Measurements from ENCODE around the gene MALAT1.
A peak's percentile ranks its signal among the peaks of the same experiment; 100 is the strongest.
"Not testable (repeated sequence)": the region's sequence is repeated elsewhere in the genome, so short reads cannot be mapped to it uniquely, and the experiment has no call there.

MALAT1 gene

DNA sequence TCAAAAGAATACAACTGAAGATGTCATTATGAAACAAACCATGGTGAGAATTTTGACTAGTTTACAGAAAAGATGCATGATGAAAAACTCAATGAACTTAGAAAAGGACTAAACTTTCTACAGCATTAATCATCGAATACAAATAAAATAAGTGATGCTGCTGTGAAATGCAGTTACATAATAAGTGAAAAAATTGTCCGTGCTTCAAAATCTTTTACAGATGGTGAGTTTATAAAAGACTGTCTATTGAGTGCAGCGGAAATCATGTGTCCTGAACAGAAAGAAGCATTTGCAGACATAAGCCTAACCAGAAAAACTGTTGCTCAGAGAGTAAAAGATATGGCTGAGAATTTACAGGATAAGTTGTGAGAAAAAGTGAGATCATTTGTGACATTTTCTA lies 42.4 kb upstream of the MALAT1 start:
- TF ChIP-seq SP1 (IDR thresholded peaks at IDR 0.05), result no peak
- no peak for TF ChIP-seq ARNT (IDR thresholded peaks at IDR 0.05)
- no peak for TF ChIP-seq LEF1 (IDR thresholded peaks at IDR 0.05; ENCODE audit: borderline replicate concordance)
- CTCF ChIA-PET, result interaction anchor here (1.2 kb wide), 1 partner anchor 12 kb away, joined by 6 read pairs; no protein-coding TSS in a partner anchor
- POLR2A ChIA-PET, result no interaction called here
- DNase-seq (ENCODE audit: extremely low spot score), result no peak

DNA sequence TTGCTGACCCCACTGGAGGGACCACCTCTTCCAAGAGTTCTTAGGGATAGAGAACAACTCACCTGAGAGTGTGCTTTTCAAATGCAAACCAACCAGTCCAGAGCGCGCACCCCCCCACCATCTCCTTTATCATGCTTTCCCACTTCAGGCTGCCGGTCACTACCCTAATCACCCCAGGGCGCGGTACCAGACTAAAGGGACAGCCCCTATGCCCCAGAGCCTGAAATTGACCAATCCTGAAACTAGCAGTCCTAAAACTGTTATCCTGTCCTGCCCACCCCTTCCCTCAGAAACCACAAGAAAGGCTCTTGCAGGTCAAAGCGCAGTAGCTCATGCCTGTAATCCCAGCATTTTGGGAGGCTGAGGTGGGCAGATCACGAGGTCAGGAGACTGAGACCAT lies 39.3 kb upstream of the MALAT1 start:
- TF ChIP-seq ARNT (IDR thresholded peaks at IDR 0.05) (no peak), TARDBP (IDR thresholded peaks at IDR 0.05) (no peak), ZNF384 (IDR thresholded peaks at IDR 0.05) (no peak), FOXM1 (IDR thresholded peaks at IDR 0.05; ENCODE audit: borderline replicate concordance) (no peak), LEF1 (IDR thresholded peaks at IDR 0.05; ENCODE audit: borderline replicate concordance) (no peak), NFRKB (IDR thresholded peaks at IDR 0.05) (no peak), L3MBTL2 (conservative IDR thresholded peaks at IDR 0.05) (no peak), BHLHE40 (IDR thresholded peaks at IDR 0.05; ENCODE audit: borderline replicate concordance) (no peak), HDGF (IDR thresholded peaks at IDR 0.05; ENCODE audit: borderline replicate concordance) (no peak), FOXK2 (IDR thresholded peaks at IDR 0.05) (no peak), ELF4 (IDR thresholded peaks at IDR 0.05) (no peak), SP1 (IDR thresholded peaks at IDR 0.05) (no peak), FOXA1 (IDR thresholded peaks at IDR 0.05) (no peak), SUZ12 (IDR thresholded peaks at IDR 0.05) (no peak), CTBP1 (IDR thresholded peaks at IDR 0.05; ENCODE audit: borderline replicate concordance) (no peak)
- TF ChIP-seq, protein P1, sequence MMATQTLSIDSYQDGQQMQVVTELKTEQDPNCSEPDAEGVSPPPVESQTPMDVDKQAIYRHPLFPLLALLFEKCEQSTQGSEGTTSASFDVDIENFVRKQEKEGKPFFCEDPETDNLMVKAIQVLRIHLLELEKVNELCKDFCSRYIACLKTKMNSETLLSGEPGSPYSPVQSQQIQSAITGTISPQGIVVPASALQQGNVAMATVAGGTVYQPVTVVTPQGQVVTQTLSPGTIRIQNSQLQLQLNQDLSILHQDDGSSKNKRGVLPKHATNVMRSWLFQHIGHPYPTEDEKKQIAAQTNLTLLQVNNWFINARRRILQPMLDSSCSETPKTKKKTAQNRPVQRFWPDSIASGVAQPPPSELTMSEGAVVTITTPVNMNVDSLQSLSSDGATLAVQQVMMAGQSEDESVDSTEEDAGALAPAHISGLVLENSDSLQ (IDR thresholded peaks at IDR 0.05), result no peak
- no peak for DNase-seq (ENCODE audit: extremely low spot score)
- ChIA-PET CTCF (no interaction called here), POLR2A (interaction anchor here (0.7 to 3.2 kb wide), 8 partner anchors 14 to 43 kb away, joined by 3 to 11 read pairs (median 4); partner anchors contain the start of genes MALAT1 and NEAT1)

DNA sequence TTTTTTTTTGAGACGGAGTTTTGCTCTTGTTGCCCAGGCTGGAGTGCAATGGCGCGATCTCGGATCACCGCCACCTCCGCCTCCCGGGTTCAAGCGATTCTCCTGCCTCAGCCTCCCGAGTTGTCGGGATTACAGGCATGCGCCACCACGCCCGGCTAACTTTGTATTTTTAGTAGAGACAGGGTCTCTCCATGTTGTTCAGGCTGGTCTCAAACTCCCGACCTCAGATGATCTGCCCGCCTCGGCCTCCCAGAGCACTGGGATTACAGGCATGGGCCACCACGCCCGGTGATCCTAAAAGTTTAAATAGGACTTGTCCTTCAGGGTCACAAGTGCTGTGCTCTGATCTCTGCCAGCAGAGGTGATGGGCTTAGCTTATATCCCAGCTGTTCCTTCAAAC lies 33.4 kb upstream of the MALAT1 start:
- DNase-seq (ENCODE audit: extremely low spot score); CTCF ChIA-PET: not testable (repeated sequence)
- POLR2A ChIA-PET, result interaction anchor here (0.6 to 13.1 kb wide), 8 partner anchors 10 to 1633 kb away, joined by 4 to 248 read pairs (median 6); partner anchors contain the start of genes MALAT1 and NEAT1

DNA sequence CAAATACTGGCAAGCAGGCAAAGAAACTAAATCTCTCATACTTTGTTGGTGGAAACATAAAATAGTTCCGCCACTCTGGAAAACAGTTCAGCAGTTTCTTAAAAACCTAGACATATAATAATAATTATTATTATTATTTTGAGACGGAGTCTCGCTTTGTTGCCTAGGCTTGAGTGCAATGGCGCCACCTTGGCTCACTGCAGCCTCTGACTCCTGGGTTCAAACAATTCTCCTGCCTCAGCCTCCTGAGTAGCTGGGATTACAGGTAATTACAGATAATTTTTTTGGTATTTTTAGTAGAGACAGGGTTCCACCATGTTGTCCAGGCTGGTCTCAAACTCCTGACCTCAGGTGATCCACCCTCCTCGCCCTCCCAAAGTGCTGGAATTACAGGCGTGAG lies 31.5 kb upstream of the MALAT1 start:
- CTCF ChIA-PET, result interaction anchor here (0.8 to 1.5 kb wide), 2 partner anchors 25 to 51 kb away, joined by 7 read pairs; no protein-coding TSS in a partner anchor
- POLR2A ChIA-PET, result interaction anchor here (2.1 to 15.6 kb wide), 3 partner anchors 10 to 45 kb away, joined by 6 to 1783 read pairs (median 248); partner anchors contain the start of genes MALAT1 and NEAT1
- DNase-seq (ENCODE audit: extremely low spot score), result not testable (repeated sequence)

DNA sequence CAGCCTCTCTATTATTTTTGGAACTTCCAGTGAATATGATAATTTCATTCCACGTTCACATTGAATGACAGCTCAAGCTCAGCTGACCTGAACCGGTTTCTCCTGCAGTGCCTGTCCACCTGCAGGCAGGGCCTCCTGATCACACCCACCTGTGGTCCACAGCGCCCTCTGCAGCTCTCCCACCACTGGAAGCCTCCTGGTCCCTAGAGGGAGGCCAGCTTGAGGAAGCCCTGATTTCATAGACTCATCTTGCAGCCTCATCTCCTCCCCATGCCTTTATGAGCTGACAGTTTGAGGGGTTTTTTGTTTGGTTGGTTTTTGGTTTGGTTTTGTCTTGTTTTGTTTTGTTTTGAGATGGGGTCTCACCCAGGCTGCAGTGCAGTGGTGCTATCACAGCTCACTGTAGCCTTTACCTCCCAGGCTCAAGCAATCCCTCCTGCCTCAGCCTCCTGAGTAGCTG lies 29.9 kb upstream of the MALAT1 start:
- ChIA-PET POLR2A (interaction anchor here (0.8 to 15.6 kb wide), 8 partner anchors 9 to 102 kb away, joined by 3 to 1783 read pairs (median 4); partner anchors contain the start of genes MALAT1 and NEAT1), CTCF (interaction anchor here (0.6 to 4.8 kb wide), 16 partner anchors 11 to 102 kb away, joined by 3 to 40 read pairs (median 4); no protein-coding TSS in a partner anchor)
- DNase-seq (ENCODE audit: extremely low spot score), result peak; percentile 52
- no peak for TF ChIP-seq ARNT (IDR thresholded peaks at IDR 0.05)
- TF ChIP-seq FOXM1 (IDR thresholded peaks at IDR 0.05; ENCODE audit: borderline replicate concordance), result no peak
- TF ChIP-seq, protein P1 (IDR thresholded peaks at IDR 0.05), result peak; percentile 76
- no peak; the same call in 1 of the 2 replicates for TF ChIP-seq ZNF384 (IDR thresholded peaks at IDR 0.05)

DNA sequence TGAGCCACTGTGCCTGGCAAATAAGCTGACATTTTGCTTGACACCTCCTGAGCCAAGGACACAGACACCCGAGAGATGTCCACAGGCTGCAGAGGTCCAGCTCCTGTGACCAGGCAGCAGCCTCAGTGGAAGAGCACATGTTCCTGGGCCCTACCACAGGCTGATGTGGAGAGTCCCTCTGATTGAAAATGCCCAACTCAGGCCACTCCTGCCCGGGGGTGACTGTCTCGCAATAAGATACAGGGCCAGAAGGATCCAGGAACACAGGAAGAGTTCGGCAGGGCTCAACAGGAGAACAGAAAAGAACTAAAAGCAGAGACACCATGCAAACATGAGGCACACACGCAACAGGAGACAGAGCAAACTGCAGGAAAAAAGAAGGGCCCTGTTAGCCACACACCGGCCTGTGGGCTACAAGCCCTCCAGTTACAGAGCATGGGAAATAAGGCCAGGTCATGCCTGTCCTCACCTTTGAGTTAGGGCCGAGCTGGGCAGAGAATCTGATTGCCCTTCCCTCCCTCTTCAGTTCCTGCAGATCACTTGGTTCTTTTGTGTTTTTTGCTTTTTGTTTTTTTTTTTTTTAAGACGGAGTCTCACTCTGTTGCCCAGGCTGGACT lies 28.3 kb upstream of the MALAT1 start:
- ChIA-PET CTCF (interaction anchor here (0.5 to 4.8 kb wide), 13 partner anchors 9 to 195 kb away, joined by 3 to 40 read pairs (median 6); no protein-coding TSS in a partner anchor), POLR2A (interaction anchor here (0.8 to 15.6 kb wide), 6 partner anchors 25 to 96 kb away, joined by 3 to 1783 read pairs (median 10); partner anchors contain the start of genes MALAT1 and NEAT1)
- DNase-seq (ENCODE audit: extremely low spot score), result no peak
- TF ChIP-seq CTBP1 (IDR thresholded peaks at IDR 0.05; ENCODE audit: borderline replicate concordance), result no peak
- TF ChIP-seq HDGF (IDR thresholded peaks at IDR 0.05; ENCODE audit: borderline replicate concordance), result no peak
- no peak for TF ChIP-seq ARNT (IDR thresholded peaks at IDR 0.05)
- TF ChIP-seq L3MBTL2 (conservative IDR thresholded peaks at IDR 0.05), result no peak
- TF ChIP-seq BHLHE40 (IDR thresholded peaks at IDR 0.05; ENCODE audit: borderline replicate concordance), result no peak
- TF ChIP-seq SP1 (IDR thresholded peaks at IDR 0.05), result no peak
- no peak for TF ChIP-seq LEF1 (IDR thresholded peaks at IDR 0.05; ENCODE audit: borderline replicate concordance)
- no peak for TF ChIP-seq NFRKB (IDR thresholded peaks at IDR 0.05)

DNA sequence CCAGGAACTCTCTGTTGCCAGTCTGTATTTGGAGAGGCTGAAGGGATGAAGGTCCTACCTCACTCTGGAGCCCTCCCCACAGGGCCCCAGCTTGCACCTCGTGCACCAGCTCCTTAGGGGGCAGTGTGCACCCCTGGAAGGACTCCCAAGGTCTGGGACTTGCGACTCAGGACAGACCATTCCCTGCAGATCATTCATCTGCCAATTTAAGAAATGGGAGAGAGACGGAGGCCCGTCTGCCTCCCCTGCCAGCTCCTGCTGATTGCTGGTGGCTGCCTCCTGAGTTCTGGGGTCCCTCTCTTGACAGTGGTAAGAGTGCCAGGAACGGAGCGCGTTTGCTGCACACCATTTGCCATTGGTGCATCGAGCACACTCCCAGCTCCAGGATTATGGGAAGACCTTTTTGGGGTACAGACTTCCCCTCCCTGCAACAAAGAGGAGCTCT lies 27.4 kb upstream of the MALAT1 start:
- TF ChIP-seq TARDBP (IDR thresholded peaks at IDR 0.05) (no peak), NFRKB (IDR thresholded peaks at IDR 0.05) (no peak), FOXK2 (IDR thresholded peaks at IDR 0.05) (no peak), SP1 (IDR thresholded peaks at IDR 0.05) (no peak), FOXA1 (IDR thresholded peaks at IDR 0.05) (no peak), CTBP1 (IDR thresholded peaks at IDR 0.05; ENCODE audit: borderline replicate concordance) (no peak), HDGF (IDR thresholded peaks at IDR 0.05; ENCODE audit: borderline replicate concordance) (no peak), FOXM1 (IDR thresholded peaks at IDR 0.05; ENCODE audit: borderline replicate concordance) (no peak), SUZ12 (IDR thresholded peaks at IDR 0.05) (no peak), BHLHE40 (IDR thresholded peaks at IDR 0.05; ENCODE audit: borderline replicate concordance) (no peak), L3MBTL2 (conservative IDR thresholded peaks at IDR 0.05) (no peak), ZNF384 (IDR thresholded peaks at IDR 0.05) (no peak), ARNT (IDR thresholded peaks at IDR 0.05) (no peak), LEF1 (IDR thresholded peaks at IDR 0.05; ENCODE audit: borderline replicate concordance) (no peak), ELF4 (IDR thresholded peaks at IDR 0.05) (no peak)
- TF ChIP-seq, protein P1 (IDR thresholded peaks at IDR 0.05), result no peak
- no peak for DNase-seq (ENCODE audit: extremely low spot score)
- CTCF ChIA-PET, result interaction anchor here (0.6 to 4.8 kb wide), 21 partner anchors 10 to 892 kb away, joined by 3 to 40 read pairs (median 5); no protein-coding TSS in a partner anchor
- POLR2A ChIA-PET, result interaction anchor here (0.8 to 15.6 kb wide), 15 partner anchors 24 to 210 kb away, joined by 3 to 1783 read pairs (median 4); partner anchors contain the start of genes DPF2, FRMD8, MALAT1 and NEAT1

DNA sequence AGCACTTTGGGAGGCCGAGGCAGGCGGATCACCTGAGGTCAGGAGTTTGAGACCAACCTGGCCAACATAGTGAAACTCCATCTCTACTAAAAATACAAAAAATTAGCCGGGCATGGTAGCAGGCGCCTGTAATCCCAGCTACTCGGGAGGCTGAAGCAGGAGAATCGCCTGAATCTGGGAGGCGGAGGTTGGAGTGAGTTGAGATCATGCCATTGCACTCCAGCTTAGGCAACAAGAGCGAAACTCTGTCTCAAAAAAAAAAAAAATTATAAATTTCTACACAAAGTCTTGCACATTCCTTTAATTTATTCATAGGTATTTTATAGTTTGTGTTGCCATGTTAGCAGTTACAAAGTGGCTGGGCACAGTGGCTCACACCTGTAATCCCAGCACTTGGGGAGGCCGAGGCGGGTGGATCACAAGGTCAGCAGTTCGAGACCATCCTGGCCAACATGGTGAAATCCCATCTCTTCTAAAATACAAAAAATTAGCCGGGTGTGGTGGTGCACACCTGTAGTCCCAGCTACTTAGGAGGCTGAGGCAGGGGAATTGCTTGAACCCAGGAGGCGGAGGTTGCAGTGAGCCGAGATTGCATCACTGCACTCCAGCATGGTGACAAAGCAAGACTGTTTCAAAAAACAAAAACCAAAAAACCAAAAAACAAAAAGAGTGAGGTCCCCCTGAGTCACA lies 26.1 kb upstream of the MALAT1 start:
- ChIA-PET CTCF (interaction anchor here (0.6 to 4.8 kb wide), 10 partner anchors 11 to 57 kb away, joined by 3 to 40 read pairs (median 5); partner anchors contain the start of gene MALAT1), POLR2A (interaction anchor here (0.9 to 15.6 kb wide), 8 partner anchors 25 to 211 kb away, joined by 3 to 1783 read pairs (median 7); partner anchors contain the start of genes FRMD8, MALAT1, NEAT1 and POLA2)
- DNase-seq (ENCODE audit: extremely low spot score), result not testable (repeated sequence)
